ENCODE results near the gene OTOP3. TPM values are rescaled to one million over a fixed set of nuclear protein-coding genes. Genes with fewer than 3 reads are reported as not detected.
"Not testable (repeated sequence)": the region's sequence is repeated elsewhere in the genome, so short reads cannot be mapped to it uniquely, and the experiment has no call there.

Gene OTOP3, protein sequence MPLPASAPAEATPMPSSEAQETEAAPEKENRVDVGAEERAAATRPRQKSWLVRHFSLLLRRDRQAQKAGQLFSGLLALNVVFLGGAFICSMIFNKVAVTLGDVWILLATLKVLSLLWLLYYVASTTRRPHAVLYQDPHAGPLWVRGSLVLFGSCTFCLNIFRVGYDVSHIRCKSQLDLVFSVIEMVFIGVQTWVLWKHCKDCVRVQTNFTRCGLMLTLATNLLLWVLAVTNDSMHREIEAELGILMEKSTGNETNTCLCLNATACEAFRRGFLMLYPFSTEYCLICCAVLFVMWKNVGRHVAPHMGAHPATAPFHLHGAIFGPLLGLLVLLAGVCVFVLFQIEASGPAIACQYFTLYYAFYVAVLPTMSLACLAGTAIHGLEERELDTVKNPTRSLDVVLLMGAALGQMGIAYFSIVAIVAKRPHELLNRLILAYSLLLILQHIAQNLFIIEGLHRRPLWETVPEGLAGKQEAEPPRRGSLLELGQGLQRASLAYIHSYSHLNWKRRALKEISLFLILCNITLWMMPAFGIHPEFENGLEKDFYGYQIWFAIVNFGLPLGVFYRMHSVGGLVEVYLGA
- total RNA-seq: not detected in 2 replicates

DNA sequence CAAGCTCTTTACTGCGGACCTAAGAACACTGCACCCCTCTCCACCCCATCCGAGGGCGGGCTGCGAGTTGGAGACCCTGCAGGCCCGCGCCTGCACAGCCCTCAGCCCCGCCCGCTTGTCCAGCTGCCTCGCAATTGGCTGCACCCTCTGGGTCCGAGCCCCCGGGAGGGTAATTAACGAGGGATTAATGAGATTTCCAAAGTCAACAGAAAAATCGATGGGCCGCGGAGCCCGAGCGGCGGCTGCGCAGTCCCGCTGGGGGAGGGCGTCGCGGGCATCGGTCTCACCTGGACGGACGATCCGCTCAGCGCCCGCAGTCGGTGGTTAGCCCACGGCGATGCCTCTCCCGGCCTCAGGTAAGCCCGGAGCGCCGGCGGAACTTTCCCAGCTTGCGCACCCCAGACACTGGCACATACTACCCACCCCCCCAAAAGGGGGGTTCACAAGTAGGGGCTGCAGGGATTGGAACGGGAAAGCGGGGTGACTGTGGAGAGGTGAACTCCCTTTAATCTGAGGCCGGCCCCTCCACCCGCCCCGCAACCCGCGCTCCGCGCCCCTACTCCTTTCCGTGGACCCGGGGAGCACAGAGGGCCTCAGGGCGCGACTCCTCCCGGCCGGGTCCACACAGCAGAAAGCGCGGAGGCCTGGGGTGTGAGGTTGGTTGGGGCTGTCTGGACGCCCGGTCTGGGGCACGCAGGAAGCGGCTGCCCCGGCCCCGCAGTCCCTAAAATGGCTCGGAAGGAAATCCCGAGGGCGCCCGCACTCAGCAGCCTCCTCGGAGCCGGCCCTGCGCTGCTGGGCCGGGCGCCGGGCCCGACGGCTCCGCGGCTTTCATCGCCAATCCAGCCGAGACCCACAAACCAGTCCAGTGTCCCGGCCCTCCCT lies at the start of gene OTOP3:
Gene OTOP3 (plus strand): TSS at position 314 of the 885 bp plus-strand sequence. CDS start 24 bp downstream, at position 338.
- no peak for DNase-seq

DNA sequence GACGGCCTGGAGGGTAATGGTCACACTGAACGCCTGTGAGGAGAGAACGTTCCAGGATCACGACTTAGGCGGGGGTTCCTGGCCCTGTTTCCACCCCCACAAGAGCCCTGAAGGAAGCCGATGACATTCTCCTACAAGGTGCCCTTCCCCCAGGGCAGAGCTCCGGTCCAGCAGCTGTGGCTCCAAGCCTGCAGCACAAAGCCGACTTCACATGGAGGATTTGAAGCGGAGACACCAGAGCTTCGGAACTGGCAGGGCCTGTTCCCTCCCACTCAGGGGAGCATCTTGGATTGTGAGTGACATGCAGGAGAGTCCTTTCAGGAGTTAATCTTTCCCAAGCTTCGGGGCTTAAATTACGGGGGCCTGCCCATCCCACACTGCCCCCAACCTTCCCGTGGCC lies 47.2 kb upstream of the OTOP3 start:
- DNase-seq: no peak

DNA sequence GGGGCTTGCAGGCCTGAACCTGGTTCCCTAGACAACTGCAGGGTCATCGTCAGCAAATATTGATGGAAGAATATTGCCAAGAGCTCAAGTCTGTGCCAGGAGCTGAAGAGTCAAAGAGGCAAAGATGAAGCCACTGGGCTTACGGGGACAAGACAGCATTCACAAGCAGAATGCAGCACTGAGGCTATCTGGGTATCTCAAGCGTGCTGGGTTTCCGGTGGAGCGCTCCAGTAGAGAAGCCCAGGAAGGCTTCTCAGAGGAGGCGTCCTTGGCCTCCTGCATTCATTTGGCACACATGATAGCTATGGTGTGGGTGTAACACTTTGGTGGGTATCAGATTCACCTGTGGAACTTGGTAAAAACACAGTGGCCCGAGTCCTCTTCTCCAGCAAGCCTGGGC lies 45.1 kb upstream of the OTOP3 start:
- no peak for DNase-seq

DNA sequence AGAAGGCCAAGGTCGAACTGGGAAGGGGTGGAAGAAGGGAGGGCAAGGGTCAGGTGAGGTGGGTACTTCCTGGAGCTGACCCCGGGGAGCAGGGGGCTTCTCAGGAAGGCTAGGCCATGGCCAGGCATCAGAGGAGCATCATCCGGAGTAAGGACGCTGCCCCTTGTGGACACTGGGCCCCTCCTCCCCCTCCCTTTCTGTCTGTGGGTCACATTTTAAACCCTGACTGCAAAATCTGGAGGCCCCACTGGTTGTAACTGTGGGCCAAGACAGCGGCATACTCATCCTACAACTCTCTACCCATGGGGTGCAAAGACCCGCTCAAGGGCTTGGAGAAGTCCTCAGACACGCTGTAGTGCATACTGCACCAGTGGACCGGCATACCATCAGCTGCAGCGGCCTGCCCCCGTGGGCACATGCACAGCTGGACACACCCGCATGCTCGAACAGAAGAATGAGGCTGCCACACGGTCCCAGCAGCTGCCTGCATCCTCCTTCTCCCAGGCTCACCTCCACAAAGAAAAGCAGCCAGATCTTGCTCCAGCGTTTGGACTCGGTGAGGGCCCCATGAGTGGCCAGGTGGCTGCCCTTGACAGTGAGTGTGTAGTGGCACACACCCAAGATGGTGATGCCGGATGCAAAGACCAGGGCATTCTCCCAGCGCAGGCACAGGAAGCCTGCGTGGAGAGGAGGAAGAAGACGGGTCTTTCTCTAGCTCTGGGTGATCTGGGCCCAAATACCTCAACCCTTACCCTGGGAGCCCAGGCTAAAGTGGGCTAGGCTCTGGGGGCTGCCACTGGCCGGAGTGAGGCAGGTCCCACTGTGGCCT lies 43.5 kb upstream of the OTOP3 start:
- no peak for DNase-seq

DNA sequence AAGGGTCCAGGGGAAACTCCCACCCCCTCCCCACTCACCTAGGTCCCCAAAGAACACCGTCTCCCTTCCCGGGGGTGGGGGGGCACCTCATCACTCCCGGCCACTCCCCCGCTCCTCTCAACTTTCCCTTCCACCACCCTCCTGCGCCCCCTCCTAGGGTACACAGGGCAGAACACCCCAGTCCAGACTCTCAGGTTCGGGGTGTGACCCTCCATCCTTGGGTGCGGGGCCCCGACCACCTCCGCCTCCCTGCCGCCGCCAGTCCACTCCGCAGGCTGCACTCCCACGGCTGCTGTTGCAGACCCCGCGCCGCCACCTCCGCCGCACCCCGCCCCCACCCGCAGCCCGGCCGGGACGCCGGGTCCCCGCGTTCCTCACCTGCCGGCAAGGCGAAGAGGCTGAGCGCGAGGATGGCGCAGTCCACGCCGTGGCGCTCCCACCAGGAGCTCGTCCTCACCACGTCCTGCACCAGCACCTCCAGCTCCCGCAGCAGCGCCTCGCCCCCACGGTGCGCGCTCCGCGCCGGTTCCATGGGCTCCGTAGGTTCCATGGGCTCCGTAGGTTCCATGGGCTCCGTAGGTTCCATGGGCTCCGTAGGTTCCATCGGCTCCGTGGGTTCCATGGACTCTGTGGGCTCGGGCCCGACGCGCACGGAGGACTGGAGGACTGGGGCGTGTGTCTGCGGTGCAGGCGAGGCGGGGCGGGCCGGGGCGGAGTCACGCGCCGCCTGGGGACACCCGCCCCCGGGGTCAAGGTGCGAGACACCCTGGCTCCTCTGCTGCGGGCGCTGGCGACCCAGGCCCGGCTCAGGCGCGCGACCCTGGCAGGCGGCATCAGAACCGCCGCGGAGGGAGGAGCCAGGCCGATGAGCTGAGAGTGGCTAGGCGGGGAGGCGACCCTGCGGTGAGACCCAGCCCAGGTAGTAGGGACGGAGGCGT lies 42.5 kb upstream of the OTOP3 start, which contains the start of gene FADS6:
Gene FADS6 (minus strand): TSS at position 660 of the 938 bp plus-strand sequence. CDS start 38 bp downstream, at position 622.
- no peak for DNase-seq

DNA sequence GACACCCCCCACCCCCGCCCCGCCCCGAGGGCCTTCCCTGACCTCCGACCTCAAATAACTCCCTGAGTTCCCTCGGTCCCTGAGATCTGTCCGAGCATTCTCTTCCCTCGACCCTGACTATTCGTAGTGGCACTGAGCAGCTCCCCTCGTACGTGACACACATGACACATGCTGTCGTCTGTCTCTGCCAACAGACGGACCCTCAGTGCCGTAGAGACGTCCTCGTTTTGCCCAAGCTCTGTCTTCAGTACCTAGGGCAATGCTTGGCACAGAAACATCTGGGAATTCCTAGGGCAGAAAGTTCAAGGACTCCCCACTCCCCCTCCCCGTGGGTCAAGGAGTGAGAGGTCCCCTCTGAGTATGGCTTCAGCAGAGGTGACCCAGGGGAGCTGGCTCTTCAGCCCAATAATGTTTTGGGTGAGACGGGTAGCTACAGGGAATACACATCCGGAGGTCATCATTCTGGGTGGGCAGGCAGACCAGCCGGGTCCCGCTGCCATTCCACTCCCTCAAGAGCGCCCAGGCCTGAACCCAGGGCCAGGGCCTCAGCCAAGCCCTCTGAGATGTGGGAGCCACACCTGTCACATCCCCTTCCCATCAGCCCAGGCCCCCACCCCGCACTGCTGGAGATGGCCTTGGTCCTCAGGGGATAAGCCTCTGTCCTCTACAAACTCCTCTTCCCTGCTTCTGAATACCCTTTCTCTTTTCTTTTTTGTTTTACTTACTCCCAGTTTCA lies 41.6 kb upstream of the OTOP3 start:
- no peak for DNase-seq

DNA sequence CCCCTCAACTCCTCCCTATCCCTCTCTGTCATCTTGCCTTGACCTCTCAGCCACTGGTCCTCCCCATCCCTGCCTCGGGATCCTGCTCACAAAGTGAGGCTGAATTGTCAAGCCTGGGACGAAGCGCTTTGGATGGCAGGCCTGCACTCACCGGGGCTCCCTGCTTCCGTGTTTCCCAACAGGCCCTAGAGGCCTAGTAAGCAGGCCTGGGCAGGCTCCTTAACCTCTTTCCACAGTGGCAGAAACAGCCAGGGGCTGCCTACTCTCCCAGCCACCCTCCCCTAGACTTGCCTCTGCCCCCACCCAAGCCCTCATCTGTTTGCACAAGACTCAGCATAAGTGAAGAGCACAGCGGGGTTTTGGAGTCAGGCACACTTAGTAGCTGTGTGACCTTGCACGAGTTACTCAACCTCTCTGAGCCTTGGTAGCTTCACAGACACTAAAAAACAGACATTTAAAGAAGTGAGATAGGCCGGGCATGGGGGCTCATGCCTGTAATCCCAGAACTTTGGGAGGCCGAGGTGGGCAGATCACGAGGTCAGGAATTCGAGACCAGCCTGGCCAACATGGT lies 37.2 kb upstream of the OTOP3 start:
- no peak for DNase-seq

DNA sequence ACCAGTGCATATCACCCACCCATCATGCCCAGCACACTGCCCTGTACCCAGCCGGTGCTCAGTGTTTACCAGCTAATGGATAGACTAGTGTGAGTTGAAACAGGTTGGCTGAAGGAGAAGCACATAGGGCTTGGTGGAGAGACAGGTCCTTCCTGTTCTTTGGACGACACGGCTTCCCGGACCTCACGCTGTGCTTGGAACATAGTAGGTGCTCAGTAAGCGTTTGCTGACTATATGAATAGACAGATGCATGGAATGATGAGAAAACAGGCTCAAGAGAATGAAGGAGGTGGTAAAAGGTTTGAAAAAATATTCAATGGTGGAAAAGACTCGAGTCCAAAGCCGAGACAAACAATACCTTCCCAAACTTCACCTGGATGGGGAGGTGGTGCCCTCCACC lies 35.5 kb upstream of the OTOP3 start:
- no peak for DNase-seq

DNA sequence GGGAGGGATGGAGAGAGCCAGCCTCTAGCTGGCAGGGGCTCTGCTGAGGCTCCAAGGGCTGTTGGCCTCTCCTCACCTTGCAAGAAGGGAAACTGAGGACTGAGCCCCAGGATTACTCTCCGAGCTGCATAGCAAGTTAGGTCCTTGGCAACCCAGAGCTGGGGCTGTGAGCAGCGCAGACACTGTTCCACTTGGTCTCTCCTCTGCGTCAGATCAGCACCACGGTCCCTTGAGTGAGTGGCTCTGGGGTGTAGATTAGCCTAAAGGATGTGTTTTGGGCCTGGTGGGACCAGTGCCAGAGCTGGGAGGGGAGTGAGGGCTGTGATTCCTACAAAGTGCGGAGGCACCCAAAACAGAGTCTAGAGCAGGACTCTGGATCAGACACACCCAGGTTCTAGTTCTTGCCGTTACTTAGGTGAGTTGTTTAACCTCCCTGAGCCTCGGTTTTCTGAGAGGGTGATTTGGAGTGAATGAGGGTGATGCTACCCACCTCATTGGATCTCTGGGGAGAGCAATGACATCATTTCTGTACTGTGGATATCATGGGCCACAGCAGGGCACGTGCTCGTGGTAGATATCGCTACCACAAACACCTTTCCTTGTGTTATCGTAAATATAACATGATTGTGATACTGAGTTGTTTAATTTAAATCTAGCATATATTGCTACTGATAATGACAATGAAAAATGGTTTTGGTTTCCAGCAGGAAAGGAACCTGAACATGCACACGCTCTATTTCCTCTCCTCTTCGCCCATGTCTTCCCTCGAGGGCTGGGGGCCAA lies 34.2 kb upstream of the OTOP3 start:
- DNase-seq: no peak

DNA sequence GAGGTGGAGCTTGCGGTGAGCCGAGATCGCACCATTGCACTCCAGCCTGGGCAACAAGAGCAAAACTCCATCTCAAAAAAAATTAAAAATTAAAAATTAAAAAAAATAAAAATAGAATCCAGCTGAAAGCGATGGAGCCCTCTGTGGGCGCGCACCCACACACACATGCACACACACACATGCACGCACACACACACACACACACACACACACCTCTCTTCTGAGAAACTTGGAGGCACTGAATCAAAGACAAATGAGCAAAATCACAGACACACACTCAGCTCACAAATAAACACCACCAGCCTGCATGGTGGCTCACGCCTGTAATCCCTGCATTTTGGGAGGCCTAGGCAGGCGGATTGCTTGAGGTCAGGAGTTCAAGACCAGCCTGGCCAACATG lies 32.7 kb upstream of the OTOP3 start:
- no peak for DNase-seq

DNA sequence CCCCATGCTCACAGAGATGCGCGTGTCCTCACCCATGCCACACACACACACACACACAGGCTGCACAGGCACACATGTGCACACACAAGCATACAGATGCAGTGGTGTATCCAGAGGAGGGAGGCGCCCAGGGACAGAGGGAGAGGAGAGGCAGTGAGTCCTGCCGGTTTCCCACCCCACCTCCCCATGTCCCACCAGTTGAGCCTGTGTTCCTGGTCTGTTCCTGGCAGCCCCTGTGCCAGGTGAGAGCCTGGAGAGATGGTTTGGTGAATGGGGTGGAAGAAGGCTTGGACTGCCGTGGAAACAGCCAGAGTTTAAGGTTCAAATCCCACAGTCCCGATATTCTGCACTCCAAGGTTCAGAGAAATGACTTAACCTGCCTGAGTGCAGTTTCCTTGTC lies 32.0 kb upstream of the OTOP3 start:
- no peak for DNase-seq

DNA sequence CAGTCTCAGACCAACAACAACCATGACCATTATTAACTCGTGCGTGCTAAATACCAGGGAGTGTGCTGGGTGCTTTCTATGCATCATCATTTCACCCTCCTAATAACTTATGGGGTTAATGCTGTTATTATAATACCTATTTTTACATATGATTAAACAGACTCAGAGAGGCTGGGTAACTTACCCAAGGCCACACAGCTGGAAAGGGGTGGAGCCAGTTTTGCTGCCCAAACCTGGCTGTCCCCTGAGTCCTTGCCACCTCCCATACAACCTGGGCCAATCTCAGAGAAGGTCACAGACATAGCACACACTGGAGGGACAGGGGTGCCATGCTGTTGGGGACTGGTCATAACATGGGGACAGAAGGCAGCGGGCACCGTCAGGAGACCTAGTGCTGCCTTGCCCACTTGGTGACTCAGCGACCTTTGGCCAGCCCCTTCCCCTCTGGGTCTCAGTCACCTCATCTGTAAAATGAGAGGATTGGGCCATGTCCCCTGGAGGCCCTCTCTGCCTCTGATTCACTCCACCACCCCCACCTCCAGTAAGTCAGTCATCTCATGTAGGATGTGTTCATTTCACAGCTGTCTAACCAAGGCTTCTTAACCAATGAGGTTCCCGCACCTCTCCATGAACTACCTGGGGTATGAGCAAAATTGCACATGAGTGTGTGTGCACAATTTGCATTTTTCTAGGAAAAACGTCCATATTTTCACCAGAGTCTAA lies 30.9 kb upstream of the OTOP3 start:
- DNase-seq: no peak

DNA sequence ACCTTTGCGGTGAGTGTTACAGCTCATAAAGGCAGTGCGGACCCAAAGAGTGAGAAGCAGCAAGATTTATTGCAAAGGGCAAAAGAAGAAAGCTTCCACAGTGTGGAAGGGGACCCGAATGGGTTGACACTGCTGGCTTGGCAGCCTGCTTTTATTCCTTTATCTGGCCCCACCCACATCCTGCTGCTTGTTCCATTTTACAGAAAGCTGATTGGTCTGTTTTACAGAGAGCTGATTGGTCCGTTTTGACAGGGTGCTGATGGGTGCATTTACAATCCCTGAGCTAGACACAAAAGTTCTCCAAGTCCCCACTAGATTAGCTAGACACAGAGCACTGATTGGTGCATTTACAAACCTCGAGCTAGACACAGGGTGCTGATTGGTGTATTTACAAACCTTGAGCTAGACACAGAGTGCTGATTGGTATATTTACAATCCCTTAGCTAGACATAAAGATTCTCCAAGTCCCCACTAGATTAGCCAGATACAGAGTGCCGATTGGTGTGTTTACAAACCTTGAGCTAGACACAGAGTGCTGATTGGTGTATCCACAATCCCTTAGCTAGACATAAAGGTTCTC lies 29.4 kb upstream of the OTOP3 start:
- not testable (repeated sequence) for DNase-seq

DNA sequence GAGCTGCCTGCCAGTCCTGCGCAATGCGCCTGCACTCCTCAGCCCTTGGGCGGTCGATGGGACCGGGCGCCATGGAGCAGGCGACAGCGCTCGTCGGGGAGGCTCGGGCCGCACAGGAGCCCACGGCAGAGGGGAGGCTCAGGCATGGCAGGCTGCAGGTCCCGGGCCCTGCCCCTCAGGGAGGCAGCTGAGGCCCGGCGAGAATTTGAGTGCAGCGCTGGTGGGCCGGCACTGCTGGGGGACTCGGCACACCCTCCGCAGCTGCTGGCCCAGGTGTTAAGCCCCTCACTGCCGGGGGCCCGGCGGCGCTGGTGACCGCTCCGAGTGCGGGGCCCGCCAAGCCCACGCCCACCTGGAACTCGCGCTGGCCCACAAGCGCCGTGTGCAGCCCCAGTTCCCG lies 28.7 kb upstream of the OTOP3 start:
- DNase-seq: no peak

DNA sequence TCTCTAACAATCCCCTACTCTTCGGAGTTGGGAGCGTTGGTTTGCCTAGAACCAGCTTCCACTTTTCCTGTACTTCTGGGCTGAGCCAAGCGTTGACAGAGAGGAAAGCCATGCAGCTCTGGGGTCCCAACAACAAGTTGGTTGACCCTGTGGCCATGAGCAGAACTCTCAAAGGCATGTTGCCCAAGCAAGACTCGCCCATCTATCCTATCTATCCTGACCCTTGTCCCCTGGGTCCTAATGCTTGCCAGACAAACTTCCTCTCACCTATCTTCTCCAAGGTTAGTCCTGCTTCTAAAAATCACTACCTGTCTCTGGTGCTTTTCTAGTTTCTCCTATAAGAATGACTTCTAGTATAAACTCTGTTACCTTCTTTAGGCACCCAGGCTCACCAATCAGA lies 26.6 kb upstream of the OTOP3 start:
- DNase-seq: not testable (repeated sequence)

DNA sequence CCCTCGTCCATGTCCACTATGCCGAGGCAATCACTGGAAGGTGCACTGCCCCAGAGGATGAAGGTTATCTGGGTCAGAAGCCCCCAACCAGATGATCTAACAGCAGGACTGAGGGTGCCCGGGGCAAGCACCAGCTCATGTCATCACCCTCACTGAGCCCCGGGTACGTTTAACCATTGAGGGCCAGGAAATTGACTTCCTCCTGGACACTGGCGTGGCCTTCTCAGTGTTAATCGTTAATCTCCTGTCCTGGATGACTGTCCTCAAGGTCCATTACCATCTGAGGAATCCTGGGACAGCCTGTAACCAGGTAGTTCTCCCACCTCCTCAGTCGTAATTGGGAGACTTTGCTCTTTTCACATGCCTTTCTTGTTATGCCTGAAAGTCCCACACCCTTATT lies 24.3 kb upstream of the OTOP3 start:
- not testable (repeated sequence) for DNase-seq

DNA sequence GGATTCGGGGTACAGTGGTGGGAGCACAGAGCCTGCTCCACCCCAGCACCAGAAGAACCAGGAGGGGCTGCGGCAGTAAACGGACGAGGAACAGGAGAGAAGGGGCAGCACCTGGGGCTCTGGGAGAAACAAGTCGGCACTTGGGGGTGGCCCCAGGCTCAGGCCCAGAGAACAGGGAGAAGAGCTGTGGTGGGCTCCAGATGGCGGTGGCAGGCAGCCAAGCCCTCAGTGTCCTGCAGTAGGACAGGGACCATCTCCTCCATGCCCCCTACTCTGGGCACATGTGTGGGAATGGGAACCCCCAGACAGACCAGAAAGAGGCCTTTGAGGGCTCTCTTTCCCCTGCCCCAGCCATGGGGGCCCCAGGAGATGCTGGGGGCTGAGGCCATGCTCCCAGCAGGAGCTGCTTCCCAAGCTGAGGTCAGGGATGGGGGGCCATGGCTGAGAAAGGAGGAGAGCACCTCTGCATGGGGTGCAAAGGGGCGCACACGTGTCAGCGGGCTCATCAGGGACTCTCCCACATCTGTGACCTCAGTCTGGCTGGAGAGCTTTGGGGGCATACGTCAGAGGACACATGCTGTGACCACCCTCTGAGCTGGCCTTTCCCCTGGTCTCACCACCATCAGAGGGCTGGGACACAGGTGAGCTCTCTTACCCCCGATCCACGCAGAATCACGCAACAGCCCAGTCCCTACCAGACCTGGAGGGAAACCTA lies 19.4 kb upstream of the OTOP3 start:
- DNase-seq: no peak

DNA sequence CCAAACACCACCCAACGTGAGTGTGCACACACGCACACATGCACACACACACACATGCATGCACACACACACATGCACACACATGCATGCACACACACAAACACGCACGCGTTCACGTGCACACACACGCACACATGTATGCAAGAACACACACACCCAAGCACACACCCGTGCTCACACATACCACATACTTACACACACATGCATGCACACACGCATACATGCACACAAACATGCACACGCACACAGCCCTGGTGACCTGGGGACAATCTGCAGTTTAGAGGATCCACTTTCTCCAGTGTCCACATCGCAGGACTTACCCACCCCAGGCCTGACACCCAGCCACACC lies 18.9 kb upstream of the OTOP3 start:
- no peak for DNase-seq
